GM21737 (cell line): Measurements from ENCODE around the gene ACAP1.
"Not testable (repeated sequence)": the region's sequence is repeated elsewhere in the genome, so short reads cannot be mapped to it uniquely, and the experiment has no call there.

Experiments
- ATAC-seq: cut with Tn5 transposase; IDR thresholded peaks from one replicate; pipeline ENCODE4 v1.9.1; 2021; ENCODE audit warnings: mild to moderate bottlenecking, moderate library complexity; ENCODE audit not compliant: unreplicated experiment

ACAP1 gene

GRCh38 chr17:7352910-7353635 is 16.7 kb downstream of the ACAP1 start:
- ATAC-seq = no peak

- no peak for ATAC-seq
These were observed 18.0 kb downstream of the ACAP1 start for GRCh38 chr17:7354262-7354843.

GRCh38 chr17:7355053-7355452 is 18.7 kb downstream of the ACAP1 start, which contains the start of gene TMEM95:
Gene TMEM95, plus strand, starts transcription at chr17:7355156. Its CDS starts 49 bp downstream, at chr17:7355205.
- ATAC-seq = no peak

- ATAC-seq = no peak
These were observed 19.2 kb downstream of the ACAP1 start for GRCh38 chr17:7355573-7355972.

- ATAC-seq = no peak
These were observed 19.8 kb downstream of the ACAP1 start for GRCh38 chr17:7356072-7356549.

GRCh38 chr17:7356756-7357155 is 20.4 kb downstream of the ACAP1 start:
- ATAC-seq = no peak

GRCh38 chr17:7357381-7357780 is 21.1 kb downstream of the ACAP1 start:
- no peak for ATAC-seq

- ATAC-seq = no peak
These were observed 25.6 kb downstream of the ACAP1 start for GRCh38 chr17:7361906-7362305.

GRCh38 chr17:7363311-7363710 is 27.0 kb downstream of the ACAP1 start:
- ATAC-seq = no peak

- ATAC-seq = not testable (repeated sequence)
These were observed 29.6 kb downstream of the ACAP1 start for GRCh38 chr17:7365963-7366362.

GRCh38 chr17:7367083-7367482 is 30.8 kb downstream of the ACAP1 start:
- no peak for ATAC-seq

GRCh38 chr17:7367918-7368598 is 31.7 kb downstream of the ACAP1 start:
- no peak for ATAC-seq

- not testable (repeated sequence) for ATAC-seq
These were observed 32.3 kb downstream of the ACAP1 start for GRCh38 chr17:7368599-7368994.

- ATAC-seq = no peak
These were observed 33.5 kb downstream of the ACAP1 start for GRCh38 chr17:7369825-7370224.

- ATAC-seq = no peak
These were observed 34.5 kb downstream of the ACAP1 start for GRCh38 chr17:7370853-7371252.

- ATAC-seq = no peak
These were observed 38.0 kb downstream of the ACAP1 start for GRCh38 chr17:7374353-7374752.

GRCh38 chr17:7379134-7379533 is 42.8 kb downstream of the ACAP1 start:
- no peak for ATAC-seq

GRCh38 chr17:7380321-7380720 is 44.0 kb downstream of the ACAP1 start:
- no peak for ATAC-seq

GRCh38 chr17:7380855-7381683 is 44.7 kb downstream of the ACAP1 start, which contains the start of gene TNK1:
Gene TNK1, plus strand, starts transcription at chr17:7381089. Its CDS starts 1,838 bp downstream, at chr17:7382927.
- no peak for ATAC-seq

- no peak for ATAC-seq
These were observed 46.6 kb downstream of the ACAP1 start for GRCh38 chr17:7382901-7383300.

- ATAC-seq = no peak
These were observed 47.0 kb downstream of the ACAP1 start for GRCh38 chr17:7383371-7383741.
